Subcutaneous abdominal adipose tissue (tissue), 5 donors: ENCODE results near the gene HOXB4.

Experiments used
- H3K27ac ChIP-seq: one replicate; pipeline ENCODE4 v1.7.0; 2013; ENCODE audit warnings: low read depth, mild to moderate bottlenecking, inconsistent platforms, low read length, moderate library complexity
- H3K27me3 ChIP-seq, 5 donors: one replicate each; pipeline ENCODE4 v1.7.0; 2013; ENCODE audit warnings: low read length in 5 of 5, inconsistent platforms in 1 of 5; ENCODE audit not compliant: control insufficient read depth in 5 of 5, insufficient read depth in 4 of 5
- H3K36me3 ChIP-seq, 5 donors: one replicate each; pipeline ENCODE4 v1.7.0; 2013; ENCODE audit warnings: low read length in 5 of 5; ENCODE audit not compliant: control insufficient read depth in 5 of 5, insufficient read depth in 5 of 5
- H3K4me1 ChIP-seq, 5 donors: one replicate each; pipeline ENCODE4 v1.7.0; 2013; ENCODE audit warnings: low read length in 5 of 5, mild to moderate bottlenecking in 3 of 5, moderate library complexity in 1 of 5; ENCODE audit not compliant: control insufficient read depth in 5 of 5, insufficient read depth in 5 of 5
- H3K4me3 ChIP-seq, 5 donors: one replicate each; pipeline ENCODE4 v1.7.0; 2013; ENCODE audit warnings: low read length in 5 of 5, low read depth in 1 of 5
- H3K9ac ChIP-seq, 5 donors: one replicate each; pipeline ENCODE4 v1.7.0; 2013; ENCODE audit warnings: low read length in 5 of 5, mild to moderate bottlenecking in 4 of 5, moderate library complexity in 3 of 5
- H3K9me3 ChIP-seq, 5 donors: one replicate each; pipeline ENCODE4 v1.7.0; 2013; ENCODE audit warnings: low read length in 5 of 5; ENCODE audit not compliant: control insufficient read depth in 5 of 5
- donor health status: healthy.
- donor health status: healthy.
- donor health status: healthy.
- donor health status: healthy.
- donor health status: healthy.

The HOXB4 gene

DNA sequence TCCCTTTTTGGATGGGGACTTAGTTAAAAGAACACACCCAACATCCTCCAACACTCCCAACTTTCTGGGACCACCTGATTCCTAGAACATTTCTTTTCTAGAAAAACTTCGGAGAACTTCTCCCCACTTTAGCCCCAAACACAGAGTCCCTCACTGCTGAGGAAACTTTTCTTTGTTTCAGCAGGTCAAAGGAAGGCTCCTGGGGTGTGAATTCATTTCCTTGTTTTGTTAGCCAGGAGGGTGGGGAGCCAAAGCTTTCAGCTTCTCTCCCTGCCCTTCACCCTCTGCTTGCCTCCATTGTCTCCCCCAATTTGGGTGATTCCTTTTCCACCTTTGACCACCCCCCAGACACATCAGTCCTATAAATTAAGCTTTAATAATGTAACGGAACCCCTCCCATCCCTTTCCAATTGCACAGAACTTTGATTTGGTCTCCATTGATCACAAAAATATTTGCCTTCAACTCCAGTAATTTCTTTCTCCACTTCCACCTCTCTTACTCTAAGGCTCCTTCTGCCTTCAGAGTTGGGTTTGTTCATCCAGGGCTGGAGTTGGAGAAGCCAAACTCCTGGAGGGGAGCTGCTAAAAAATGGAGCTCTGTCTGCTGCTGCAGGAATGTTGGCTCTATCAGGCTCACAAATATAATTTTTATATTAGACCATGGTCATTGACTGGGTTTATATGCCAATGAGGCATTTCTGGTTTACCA is 10.3 kb downstream of the HOXB4 start:
- Histone ChIP-seq H3K9me3 (no peaks in the 10 kb centered on the region), H3K27me3 (no peaks in the 10 kb centered on the region), H3K9ac (peak overlapping the region in 1 of 5 donors; percentile 13), H3K4me1 (peaks cover 16 to 95% (median 88%) of the 10 kb centered on the region in 5 donors), H3K4me3 (peak overlapping the region in 4 of 5 donors; percentile 4 to 48 (median 44)), H3K27ac (peak overlapping the region; percentile 75), H3K36me3 (peaks cover 0 to 3% (median 0%) of the 10 kb centered on the region in 5 donors)

DNA sequence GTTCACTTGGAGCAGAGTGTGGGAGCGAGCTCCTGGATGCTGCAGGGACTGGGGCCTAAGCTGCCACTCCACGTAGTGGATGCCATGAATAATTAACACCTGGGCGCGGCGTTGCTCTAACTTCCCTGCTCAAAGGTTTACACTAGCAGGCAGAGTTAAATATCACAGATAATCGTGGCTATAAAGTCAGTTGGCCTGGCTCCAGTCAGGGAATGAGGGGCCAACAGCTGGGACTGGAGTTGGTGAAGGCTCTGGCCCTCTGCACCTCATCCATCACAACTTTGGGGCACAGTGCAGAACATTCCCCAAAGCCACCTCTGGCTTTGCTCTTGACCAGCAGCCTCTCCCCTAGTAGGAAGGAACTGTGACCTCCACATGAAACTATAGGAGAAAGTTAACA is 10.9 kb downstream of the HOXB4 start:
- H3K9me3 ChIP-seq = no peaks in the 10 kb centered on the region
- H3K4me3 ChIP-seq = peak overlapping the region in 1 of 5 donors; percentile 30
- H3K27ac ChIP-seq = peak overlapping the region; percentile 75
- no peaks in the 10 kb centered on the region for H3K27me3 ChIP-seq
- H3K36me3 ChIP-seq = peaks cover 0 to under 1% (median 0%) of the 10 kb centered on the region in 5 donors
- peaks cover 12 to 95% (median 86%) of the 10 kb centered on the region in 5 donors for H3K4me1 ChIP-seq
- H3K9ac ChIP-seq = no peak overlapping the region

DNA sequence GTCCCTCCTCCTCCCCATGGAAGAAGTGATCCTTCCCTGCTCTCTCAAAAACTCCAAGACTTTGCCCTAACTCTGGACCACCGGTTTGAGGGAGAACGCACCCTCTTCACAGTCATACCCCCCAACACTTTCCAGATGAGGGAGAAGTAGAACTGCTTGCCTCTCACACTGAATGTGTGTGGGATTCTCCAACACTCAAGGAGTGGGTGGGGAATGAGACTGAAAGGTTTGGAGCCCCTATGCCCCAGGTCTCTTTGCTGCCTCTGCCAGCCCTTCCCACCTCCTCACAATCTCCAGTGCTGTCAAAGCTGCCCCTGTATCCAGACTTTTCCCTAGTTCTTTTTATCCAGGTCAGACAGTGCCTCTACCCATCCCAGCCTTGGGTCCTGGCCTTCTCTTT is 11.4 kb downstream of the HOXB4 start:
- Histone ChIP-seq H3K27me3 (no peaks in the 10 kb centered on the region), H3K4me1 (peaks cover 12 to 94% (median 82%) of the 10 kb centered on the region in 5 donors), H3K9ac (no peak overlapping the region), H3K27ac (peak overlapping the region; percentile 75), H3K4me3 (no peak overlapping the region), H3K9me3 (no peaks in the 10 kb centered on the region), H3K36me3 (no peaks in the 10 kb centered on the region)

DNA sequence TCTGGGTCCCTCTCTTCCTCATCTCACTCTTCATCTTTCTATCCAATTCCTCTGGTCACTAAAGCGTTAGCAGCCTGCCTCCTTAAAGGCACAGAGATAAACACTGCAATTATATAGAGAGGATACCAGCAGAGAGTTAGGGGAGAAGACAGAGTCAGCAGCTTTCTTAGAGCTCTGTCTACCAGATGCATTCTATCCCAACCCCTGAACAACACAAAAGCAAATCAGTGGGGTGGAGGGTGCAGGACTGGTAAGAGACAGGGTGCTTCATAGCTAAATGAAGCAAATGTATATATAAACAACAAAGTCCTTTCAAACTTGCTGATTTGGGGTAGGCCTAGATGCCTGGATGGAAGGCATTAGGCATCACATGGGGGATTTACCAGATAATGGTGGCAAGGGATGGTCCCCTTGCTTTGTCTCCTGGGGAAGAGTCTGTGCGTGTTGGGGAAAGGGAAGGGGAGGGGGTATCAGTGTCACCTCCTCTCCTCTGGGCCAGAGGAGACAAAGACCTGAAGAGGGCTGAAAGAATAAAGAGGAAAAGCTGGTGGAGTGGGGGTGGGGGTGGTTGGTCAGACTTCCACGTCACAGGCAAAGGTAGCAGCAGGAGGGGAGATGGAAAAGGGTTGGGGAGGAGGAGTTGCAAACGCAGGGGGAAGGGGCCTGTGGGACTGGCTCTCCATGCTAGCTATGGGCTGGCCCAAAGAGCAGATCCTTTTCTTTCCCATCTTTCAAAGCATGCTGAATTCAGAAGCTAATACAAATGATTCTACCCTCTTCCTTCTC is 12.0 kb downstream of the HOXB4 start:
- H3K27ac ChIP-seq = peak overlapping the region; percentile 75
- peak overlapping the region in 1 of 5 donors; percentile 22 for H3K9ac ChIP-seq
- no peaks in the 10 kb centered on the region for H3K36me3 ChIP-seq
- no peaks in the 10 kb centered on the region for H3K27me3 ChIP-seq
- H3K9me3 ChIP-seq = no peaks in the 10 kb centered on the region
- no peak overlapping the region for H3K4me3 ChIP-seq
- peaks cover 12 to 94% (median 80%) of the 10 kb centered on the region in 5 donors for H3K4me1 ChIP-seq

DNA sequence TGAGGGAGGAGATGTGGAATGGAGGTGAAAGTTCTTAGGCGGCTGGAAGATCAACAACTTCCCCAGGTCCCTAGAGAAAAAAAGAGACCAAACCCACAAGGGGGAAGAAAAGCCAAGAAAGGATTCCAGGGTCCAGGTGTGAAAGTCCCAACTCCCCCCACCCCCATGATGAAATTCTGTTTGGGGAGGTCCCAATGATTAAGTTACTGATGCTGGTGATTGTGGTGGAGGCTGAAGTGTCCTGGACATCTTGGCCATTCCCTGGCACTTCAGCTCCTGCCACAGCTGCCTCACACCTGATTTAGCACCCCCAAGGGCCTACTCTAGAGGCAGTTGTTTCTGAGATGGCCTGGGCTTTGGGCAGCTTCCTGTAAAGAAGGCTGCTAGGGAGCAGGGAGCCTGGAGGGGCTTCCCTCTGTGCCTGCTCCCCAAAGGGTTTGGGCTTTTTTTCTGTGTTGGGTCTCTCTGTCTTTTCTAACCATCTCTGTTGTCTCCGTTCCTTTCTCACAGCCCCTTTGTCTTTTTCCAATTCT is 13.1 kb downstream of the HOXB4 start:
- Histone ChIP-seq H3K9me3 (no peaks in the 10 kb centered on the region), H3K4me3 (peak overlapping the region; percentile 60 to 75 (median 71)), H3K27ac (peak overlapping the region; percentile 72), H3K36me3 (no peaks in the 10 kb centered on the region), H3K9ac (peak overlapping the region in 3 of 5 donors; percentile 16 to 73 (median 71)), H3K27me3 (no peaks in the 10 kb centered on the region), H3K4me1 (peaks cover 9 to 92% (median 77%) of the 10 kb centered on the region in 5 donors)

DNA sequence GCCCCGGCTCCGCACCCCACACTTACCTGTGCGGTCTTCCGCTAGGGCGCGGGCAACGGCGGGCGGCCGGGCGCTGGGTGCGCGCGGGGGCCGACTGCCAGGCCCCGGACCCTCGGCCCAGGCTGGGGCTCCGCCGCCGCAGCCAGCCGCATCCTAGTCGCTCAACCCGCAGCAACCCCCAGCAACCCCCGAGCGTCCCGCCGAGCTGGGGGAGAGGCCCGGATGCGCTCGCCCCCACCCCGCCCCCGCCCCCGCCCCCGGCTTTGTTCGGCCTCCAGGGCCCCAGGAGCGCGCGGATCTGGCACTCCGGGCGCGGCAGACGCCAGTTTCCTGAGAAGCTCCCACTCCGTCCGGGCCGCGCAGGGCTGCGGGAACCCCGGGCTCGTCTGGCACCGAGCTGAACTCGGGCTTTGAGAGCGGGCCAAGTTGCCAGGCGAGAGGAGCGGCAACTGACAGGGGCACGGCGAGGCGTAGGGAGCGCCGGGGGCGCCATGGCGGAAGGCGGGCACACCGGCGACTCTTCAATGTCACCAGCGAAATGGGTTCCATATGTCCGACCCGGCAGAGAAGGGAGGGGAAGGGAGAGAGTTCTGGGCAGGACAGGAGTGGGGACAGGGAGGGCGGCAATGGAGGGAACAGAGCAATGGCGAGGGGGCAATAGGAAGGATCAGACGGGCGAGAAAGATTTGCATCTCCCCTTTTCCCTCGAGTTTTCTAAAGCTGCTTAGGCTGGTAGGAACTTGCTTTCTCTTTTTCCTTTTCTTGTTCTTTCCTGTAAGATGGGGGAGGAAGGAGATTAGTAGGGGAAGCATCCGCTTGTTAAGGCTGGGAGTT is 13.7 kb downstream of the HOXB4 start:
- no peaks in the 10 kb centered on the region for H3K9me3 ChIP-seq
- H3K27me3 ChIP-seq = no peaks in the 10 kb centered on the region
- peak overlapping the region; percentile 72 for H3K27ac ChIP-seq
- peaks cover 9 to 94% (median 77%) of the 10 kb centered on the region in 5 donors for H3K4me1 ChIP-seq
- peak overlapping the region; percentile 16 to 73 (median 71) for H3K9ac ChIP-seq
- peak overlapping the region; percentile 60 to 75 (median 71) for H3K4me3 ChIP-seq
- peaks cover 0 to 1% (median 0%) of the 10 kb centered on the region in 5 donors for H3K36me3 ChIP-seq

DNA sequence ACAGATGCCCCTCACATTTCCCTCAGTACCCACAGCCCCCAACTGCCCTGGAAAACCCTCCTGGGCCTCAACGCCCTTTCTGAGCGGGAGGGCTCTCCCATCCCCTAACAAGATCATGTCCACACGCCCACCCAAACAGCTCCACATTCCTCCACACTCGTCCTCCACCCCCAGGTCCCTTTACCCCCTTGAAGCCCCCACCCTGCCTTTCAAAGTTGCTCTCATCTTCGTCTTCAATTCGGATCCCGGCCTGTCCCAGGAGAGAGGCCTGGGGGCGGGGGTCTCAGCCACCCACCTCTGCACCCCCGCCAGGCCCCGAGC is 14.3 kb downstream of the HOXB4 start:
- Histone ChIP-seq H3K4me3 (peak overlapping the region in 4 of 5 donors; percentile 38 to 74 (median 43)), H3K27ac (peak overlapping the region; percentile 50), H3K27me3 (no peaks in the 10 kb centered on the region), H3K9ac (peak overlapping the region in 2 of 5 donors; percentile 1 to 9), H3K4me1 (peaks cover 9 to 95% (median 77%) of the 10 kb centered on the region in 5 donors), H3K36me3 (peaks cover 0 to 3% (median 0%) of the 10 kb centered on the region in 5 donors), H3K9me3 (no peaks in the 10 kb centered on the region)

DNA sequence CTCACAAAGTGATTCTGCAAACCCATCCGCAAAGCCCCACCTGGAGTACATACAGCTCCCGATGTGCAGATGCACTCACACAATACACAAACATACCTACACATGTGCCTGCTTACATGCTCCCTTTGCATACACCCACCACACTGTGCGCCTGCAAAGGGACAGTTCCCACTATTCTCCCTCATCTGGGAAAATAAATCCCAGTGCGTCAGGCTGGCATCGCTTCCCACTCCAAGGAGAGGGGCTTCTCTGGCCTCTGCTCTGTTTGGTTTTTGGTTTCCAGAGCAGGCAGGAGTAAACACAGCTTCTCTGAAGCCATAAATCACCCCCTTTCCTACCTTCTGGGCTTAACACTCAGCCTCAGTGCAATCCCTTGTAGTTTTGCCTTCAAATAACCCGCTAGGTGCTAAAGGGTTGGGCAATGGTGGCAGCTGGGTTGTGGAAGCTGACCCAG is 14.7 kb downstream of the HOXB4 start:
- peak overlapping the region in 4 of 5 donors; percentile 16 to 74 (median 43) for H3K4me3 ChIP-seq
- H3K9me3 ChIP-seq = no peaks in the 10 kb centered on the region
- H3K4me1 ChIP-seq = peaks cover 9 to 95% (median 77%) of the 10 kb centered on the region in 5 donors
- no peaks in the 10 kb centered on the region for H3K27me3 ChIP-seq
- H3K36me3 ChIP-seq = peaks cover 0 to 3% (median 0%) of the 10 kb centered on the region in 5 donors
- H3K27ac ChIP-seq = peak overlapping the region; percentile 50
- peak overlapping the region in 2 of 5 donors; percentile 1 to 9 for H3K9ac ChIP-seq

DNA sequence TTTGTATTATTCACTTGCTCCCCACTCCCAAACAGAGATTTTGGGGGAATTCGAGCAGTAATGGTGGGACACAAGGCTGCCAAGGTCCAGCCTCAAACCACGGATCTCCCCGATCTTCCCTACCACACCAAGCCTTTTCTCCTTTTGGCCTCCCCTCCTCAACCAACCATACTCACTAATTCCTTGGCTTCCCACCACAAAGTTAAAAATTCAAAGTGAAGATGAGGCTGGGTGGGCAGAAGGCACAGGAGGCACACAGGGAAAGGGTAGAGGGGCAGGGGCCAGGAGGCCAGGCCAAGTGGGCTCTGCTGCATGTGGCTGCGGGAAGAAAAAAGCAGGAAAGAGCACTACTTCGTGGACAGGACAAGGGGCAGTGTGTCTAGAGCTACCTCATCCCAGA is 15.2 kb downstream of the HOXB4 start:
- Histone ChIP-seq H3K9me3 (no peaks in the 10 kb centered on the region), H3K4me3 (peak overlapping the region in 2 of 5 donors; percentile 12 to 74), H3K36me3 (peaks cover 0 to 3% (median 0%) of the 10 kb centered on the region in 5 donors), H3K9ac (peak overlapping the region in 1 of 5 donors; percentile 33), H3K27me3 (no peaks in the 10 kb centered on the region), H3K4me1 (peaks cover 9 to 95% (median 76%) of the 10 kb centered on the region in 5 donors), H3K27ac (no peak overlapping the region)
